Vagina (tissue), 2 donors: ENCODE results near the gene ADGRL1.

Experiments
- CTCF ChIP-seq, 3 experiments: fragments of 450-650 bp in 2 of 3; fragments of 200-600 bp in 1 of 3; sonication (generic) in 1 of 3; IDR thresholded peaks; one replicate each; pipeline ENCODE4 v1.5.1; 2017 to 2019; ENCODE audit warnings: antibody characterized with exemption in 3 of 3, mild to moderate bottlenecking in 2 of 3, moderate library complexity in 2 of 3
- POLR2A ChIP-seq, 2 donors: fragments of 450-650 bp; IDR thresholded peaks; one replicate each; pipeline ENCODE4 v1.6.1; 2017; ENCODE audit warnings: antibody characterized with exemption in 2 of 2, mild to moderate bottlenecking in 2 of 2, moderate library complexity in 2 of 2
- POLR2AphosphoS5 ChIP-seq, 2 donors: sonication (generic); formaldehyde crosslinking; IDR thresholded peaks; one replicate each; pipeline ENCODE4 v1.9.0; 2017; ENCODE audit warnings: antibody characterized with exemption in 2 of 2, mild to moderate bottlenecking in 2 of 2, low read depth in 1 of 2; ENCODE audit not compliant: insufficient read depth in 1 of 2

GRCh38 chr19:14141041-14141440 lies 64.9 kb downstream of the ADGRL1 start:
- TF ChIP-seq CTCF (IDR thresholded peaks at IDR 0.05) = no peak
- no peak for TF ChIP-seq POLR2A (IDR thresholded peaks at IDR 0.05)
- TF ChIP-seq POLR2AphosphoS5 (IDR thresholded peaks at IDR 0.05; ENCODE audit: insufficient read depth in 1 of 2, low read depth in 1 of 2) = no peak
